CD4-positive, alpha-beta memory T cell (primary cell): ENCODE results near the gene TMEM203. TPM values are rescaled to one million over a fixed set of nuclear protein-coding genes. Genes with fewer than 3 reads are reported as not detected.

ENCODE experiments used
- CTCF ChIA-PET: fragments of 350-600 bp; sonication (Branson Sonifier 250); formaldehyde crosslinking; loops from one replicate; lab custom pipeline; 2021; ENCODE audit warnings: inconsistent platforms; ENCODE audit not compliant: partially characterized antibody; lab: Charles Lee
- POLR2A ChIA-PET: fragments of 350-600 bp; sonication (Branson Sonifier 250); formaldehyde crosslinking; loops from one replicate; lab custom pipeline; 2021; ENCODE audit not compliant: partially characterized antibody; lab: Charles Lee
- DNase-seq, 5 donors: peaks; one replicate each; pipeline versions ENCODE4 v3.0.0 to v3.0.0-alpha.2; 2020 to 2022; ENCODE audit warnings: mixed read lengths in 1 of 5
- H3K27ac ChIP-seq: one replicate; pipeline ENCODE4 v1.7.0; 2013; ENCODE audit warnings: low read depth, low read length
- H3K27me3 ChIP-seq: 2 replicates; pipeline ENCODE4 v1.7.0; 2013; ENCODE audit warnings: mild to moderate bottlenecking, low read length, moderate library complexity; ENCODE audit not compliant: insufficient read depth
- H3K36me3 ChIP-seq: 2 replicates; pipeline ENCODE4 v1.7.0; 2013; ENCODE audit warnings: mild to moderate bottlenecking, low read length, moderate library complexity; ENCODE audit not compliant: insufficient read depth
- H3K4me1 ChIP-seq: 2 replicates; pipeline ENCODE4 v1.7.0; 2013; ENCODE audit warnings: mild to moderate bottlenecking, low read length, moderate library complexity; ENCODE audit not compliant: insufficient read depth
- H3K4me3 ChIP-seq, 2 donors: one replicate each; pipeline ENCODE4 v1.7.0; 2013; ENCODE audit warnings: low read length in 2 of 2, mild to moderate bottlenecking in 1 of 2
- H3K9me3 ChIP-seq, 2 donors: one replicate each; pipeline ENCODE4 v1.7.0; 2013; ENCODE audit warnings: low read length in 2 of 2, control low read depth in 1 of 2; ENCODE audit not compliant: control insufficient read depth in 1 of 2
- H3K27ac Mint-ChIP-seq, 7 donors: one replicate each; pipeline ENCODE4 v1.8.0; 2020 to 2021; ENCODE audit warnings: mixed read lengths in 7 of 7, mild to moderate bottlenecking in 6 of 7, inconsistent platforms in 3 of 7, moderate library complexity in 3 of 7
- H3K27me3 Mint-ChIP-seq, 2 donors: one replicate each; pipeline ENCODE4 v1.8.0; 2020 to 2021; ENCODE audit warnings: mixed read lengths in 2 of 2
- H3K36me3 Mint-ChIP-seq, 2 donors: one replicate each; pipeline ENCODE4 v1.8.0; 2020 to 2021; ENCODE audit warnings: mixed read lengths in 2 of 2, inconsistent platforms in 1 of 2, mild to moderate bottlenecking in 1 of 2
- H3K4me1 Mint-ChIP-seq, 4 donors: one replicate each; pipeline ENCODE4 v1.8.0; 2020 to 2021; ENCODE audit warnings: mixed read lengths in 4 of 4, mild to moderate bottlenecking in 1 of 4
- H3K4me3 Mint-ChIP-seq, 8 donors: one replicate each; pipeline ENCODE4 v1.8.0; 2020 to 2021; ENCODE audit warnings: mixed read lengths in 8 of 8, mild to moderate bottlenecking in 7 of 8, moderate library complexity in 6 of 8, inconsistent platforms in 3 of 8
- H3K9me3 Mint-ChIP-seq, 8 donors: one replicate each; pipeline ENCODE4 v1.8.0; 2020 to 2021; ENCODE audit warnings: mixed read lengths in 8 of 8, mild to moderate bottlenecking in 5 of 8, inconsistent platforms in 3 of 8, moderate library complexity in 1 of 8
- intact Hi-C: fragments of 100-400 bp; cut with micrococcal nuclease; formaldehyde crosslinking; loops from one replicate; pipeline ENCODE4 v1.15.1; 2023
- polyA plus RNA-seq, 2 donors: library from polyadenylated mRNA; unstranded; fragments of 300-500 nt; fragmentation: Illumina TruSeq; gene quantifications; one replicate each; pipeline ENCODE4 v1.2.3, GENCODE V29; 2021
- total RNA-seq, 2 experiments: library from RNA; stranded (reverse); gene quantifications; one replicate each; pipeline ENCODE4 v1.2.3, GENCODE V29; 2021

TMEM203 gene
- total and polyA plus RNA-seq, 4 experiments from 2014 or later = 39.5 to 170 (median 86.0) TPM

DNA sequence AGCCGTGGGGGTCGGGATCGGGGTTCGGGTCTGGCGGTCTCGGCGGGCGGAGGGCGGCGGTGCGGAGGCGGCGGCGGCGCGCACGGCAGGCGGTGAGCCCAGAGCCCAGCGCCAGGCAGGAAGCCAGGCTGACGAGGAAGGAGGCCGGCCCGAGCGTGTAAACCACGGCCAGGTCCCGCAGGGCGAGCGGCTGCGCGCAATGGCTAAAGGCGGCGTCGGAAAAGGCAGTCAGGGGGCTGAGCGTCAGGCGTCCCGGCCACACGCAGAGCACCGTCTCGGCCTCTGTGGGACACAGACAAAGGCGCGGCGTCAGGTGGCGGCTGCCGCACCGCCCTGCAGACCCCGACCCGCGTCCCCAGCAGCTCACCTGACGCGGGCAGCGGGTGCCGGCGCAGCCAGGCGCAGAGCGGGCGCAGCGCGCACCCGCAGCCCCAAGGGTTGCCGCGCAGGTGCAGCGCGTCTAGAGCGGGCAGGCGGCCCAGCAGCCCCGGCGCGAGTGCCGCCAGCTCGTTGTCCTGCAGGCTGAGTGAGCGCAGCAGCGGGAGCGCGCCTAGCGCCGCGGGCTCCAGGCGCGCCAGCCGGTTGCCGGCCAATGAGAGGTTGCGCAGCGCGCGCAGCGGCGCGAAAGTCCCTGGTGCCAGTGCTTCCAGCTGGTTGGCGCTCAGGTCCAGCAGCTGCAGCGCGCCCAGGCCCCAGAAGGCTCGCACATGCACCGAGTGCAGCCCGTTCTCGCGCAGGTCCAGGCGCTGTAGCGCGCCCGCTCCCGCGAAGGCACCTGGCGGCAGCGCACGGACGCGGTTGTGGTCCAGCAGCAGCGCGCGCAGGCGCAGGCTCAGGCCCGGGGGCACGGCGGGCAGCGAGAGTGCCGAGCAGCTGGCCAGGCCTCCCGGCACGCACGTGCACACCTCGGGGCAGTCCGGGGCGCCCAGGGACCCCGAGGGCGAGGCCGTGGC lies 36.3 kb downstream of the TMEM203 start:
- Histone ChIP-seq H3K4me1 (no peaks in the 10 kb centered on the region), H3K36me3 (no peaks in the 10 kb centered on the region), H3K9me3 (no peaks in the 10 kb centered on the region), H3K4me3 (peak overlapping the region in 1 of 2 donors; percentile 14), H3K27ac (no peak overlapping the region), H3K27me3 (peaks cover 33% of the 10 kb centered on the region)
- intact Hi-C loops = no loop called here
- Mint-ChIP-seq H3K9me3 (no peaks in the 10 kb centered on the region), H3K4me1 (peaks cover 0 to 6% (median 3%) of the 10 kb centered on the region in 4 donors), H3K27ac (no peak overlapping the region), H3K36me3 (no peaks in the 10 kb centered on the region), H3K27me3 (peaks cover 14 to 16% of the 10 kb centered on the region in 2 donors), H3K4me3 (peak overlapping the region in 6 of 8 donors; percentile 43 to 79 (median 62))
- ChIA-PET CTCF (no interaction called here), POLR2A (no interaction called here)
- no peak for DNase-seq

- no peak overlapping the region for H3K27ac Mint-ChIP-seq
- no peaks in the 10 kb centered on the region for H3K36me3 Mint-ChIP-seq
- CTCF ChIA-PET = no interaction called here
- H3K9me3 ChIP-seq = no peaks in the 10 kb centered on the region
- H3K9me3 Mint-ChIP-seq = no peaks in the 10 kb centered on the region
- H3K4me1 Mint-ChIP-seq = peaks cover 0 to 5% (median 3%) of the 10 kb centered on the region in 4 donors
- H3K36me3 ChIP-seq = no peaks in the 10 kb centered on the region
- H3K27me3 Mint-ChIP-seq = peaks cover 16 to 17% of the 10 kb centered on the region in 2 donors
- no peaks in the 10 kb centered on the region for H3K4me1 ChIP-seq
- peaks cover 33% of the 10 kb centered on the region for H3K27me3 ChIP-seq
- no peak overlapping the region for H3K27ac ChIP-seq
- intact Hi-C loops = no loop called here
- peak overlapping the region in 4 of 8 donors; percentile 8 to 57 (median 56) for H3K4me3 Mint-ChIP-seq
- POLR2A ChIA-PET = interaction anchor here (1.2 kb wide), 1 partner anchor 32 kb away, joined by 3 read pairs; the partner anchor contains the start of gene TPRN
- H3K4me3 ChIP-seq = no peak overlapping the region
- no peak for DNase-seq
Measured at GRCh38 chr9:137168573-137168903, 36.9 kb downstream of the TMEM203 start.

DNA sequence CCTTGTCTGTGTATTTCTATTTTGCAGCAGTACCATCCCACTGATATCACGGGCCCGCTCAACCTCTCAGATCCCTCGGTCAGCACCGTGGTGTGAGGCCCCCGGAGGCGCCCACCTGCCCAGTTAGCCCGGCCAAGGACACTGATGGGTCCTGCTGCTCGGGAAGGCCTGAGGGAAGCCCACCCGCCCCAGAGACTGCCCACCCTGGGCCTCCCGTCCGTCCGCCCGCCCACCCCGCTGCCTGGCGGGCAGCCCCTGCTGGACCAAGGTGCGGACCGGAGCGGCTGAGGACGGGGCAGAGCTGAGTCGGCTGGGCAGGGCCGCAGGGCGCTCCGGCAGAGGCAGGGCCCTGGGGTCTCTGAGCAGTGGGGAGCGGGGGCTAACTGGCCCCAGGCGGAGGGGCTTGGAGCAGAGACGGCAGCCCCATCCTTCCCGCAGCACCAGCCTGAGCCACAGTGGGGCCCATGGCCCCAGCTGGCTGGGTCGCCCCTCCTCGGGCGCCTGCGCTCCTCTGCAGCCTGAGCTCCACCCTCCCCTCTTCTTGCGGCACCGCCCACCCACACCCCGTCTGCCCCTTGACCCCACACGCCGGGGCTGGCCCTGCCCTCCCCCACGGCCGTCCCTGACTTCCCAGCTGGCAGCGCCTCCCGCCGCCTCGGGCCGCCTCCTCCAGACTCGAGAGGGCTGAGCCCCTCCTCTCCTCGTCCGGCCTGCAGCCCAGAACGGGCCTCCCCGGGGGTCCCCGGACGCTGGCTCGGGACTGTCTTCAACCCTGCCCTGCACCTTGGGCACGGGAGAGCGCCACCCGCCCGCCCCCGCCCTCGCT lies 37.5 kb downstream of the TMEM203 start:
- no peaks in the 10 kb centered on the region for H3K36me3 ChIP-seq
- Mint-ChIP-seq H3K4me3 (peak overlapping the region in 2 of 8 donors; percentile 21 to 66), H3K9me3 (no peaks in the 10 kb centered on the region), H3K27ac (no peak overlapping the region), H3K36me3 (no peaks in the 10 kb centered on the region), H3K27me3 (peaks cover 17 to 18% of the 10 kb centered on the region in 2 donors), H3K4me1 (peaks cover 0 to 4% (median under 1%) of the 10 kb centered on the region in 4 donors)
- intact Hi-C loops = no loop called here
- DNase-seq = no peak
- no peak overlapping the region for H3K4me3 ChIP-seq
- H3K27ac ChIP-seq = no peak overlapping the region
- CTCF ChIA-PET = no interaction called here
- POLR2A ChIA-PET = interaction anchor here (0.8 to 1.2 kb wide), 2 partner anchors 33 to 81 kb away, joined by 3 read pairs; partner anchors contain the start of genes MAN1B1 and TPRN
- peaks cover 33% of the 10 kb centered on the region for H3K27me3 ChIP-seq
- H3K4me1 ChIP-seq = no peaks in the 10 kb centered on the region
- H3K9me3 ChIP-seq = no peaks in the 10 kb centered on the region

DNA sequence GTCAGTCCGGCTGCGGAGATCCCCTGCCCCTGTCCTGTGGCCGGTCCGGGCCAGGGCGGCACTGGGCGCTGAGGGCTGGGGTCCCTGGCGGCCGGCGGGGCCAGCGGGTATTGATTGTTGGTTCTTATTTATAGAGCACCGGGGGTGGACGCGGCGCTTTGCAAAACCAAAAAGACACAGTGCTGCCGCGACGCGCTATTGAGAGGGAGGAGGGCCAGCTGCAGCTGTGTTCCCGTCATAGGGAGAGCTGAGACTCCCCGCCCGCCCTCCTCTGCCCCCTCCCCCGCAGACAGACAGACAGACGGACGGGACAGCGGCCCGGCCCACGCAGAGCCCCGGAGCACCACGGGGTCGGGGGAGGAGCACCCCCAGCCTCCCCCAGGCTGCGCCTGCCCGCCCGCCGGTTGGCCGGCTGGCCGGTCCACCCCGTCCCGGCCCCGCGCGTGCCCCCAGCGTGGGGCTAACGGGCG lies 38.1 kb downstream of the TMEM203 start:
- H3K36me3 ChIP-seq = no peaks in the 10 kb centered on the region
- H3K4me3 Mint-ChIP-seq = no peak overlapping the region
- no peak overlapping the region for H3K27ac ChIP-seq
- peaks cover 18 to 19% of the 10 kb centered on the region in 2 donors for H3K27me3 Mint-ChIP-seq
- H3K4me1 ChIP-seq = no peaks in the 10 kb centered on the region
- H3K27me3 ChIP-seq = peaks cover 33% of the 10 kb centered on the region
- H3K4me1 Mint-ChIP-seq = peaks cover 0 to 4% (median under 1%) of the 10 kb centered on the region in 4 donors
- no peaks in the 10 kb centered on the region for H3K9me3 Mint-ChIP-seq
- no peaks in the 10 kb centered on the region for H3K36me3 Mint-ChIP-seq
- no peaks in the 10 kb centered on the region for H3K9me3 ChIP-seq
- intact Hi-C loops = no loop called here
- no peak for DNase-seq
- POLR2A ChIA-PET = interaction anchor here (1.2 kb wide), 1 partner anchor 34 kb away, joined by 3 read pairs; the partner anchor contains the start of gene TPRN
- CTCF ChIA-PET = no interaction called here
- no peak overlapping the region for H3K4me3 ChIP-seq
- H3K27ac Mint-ChIP-seq = no peak overlapping the region

DNA sequence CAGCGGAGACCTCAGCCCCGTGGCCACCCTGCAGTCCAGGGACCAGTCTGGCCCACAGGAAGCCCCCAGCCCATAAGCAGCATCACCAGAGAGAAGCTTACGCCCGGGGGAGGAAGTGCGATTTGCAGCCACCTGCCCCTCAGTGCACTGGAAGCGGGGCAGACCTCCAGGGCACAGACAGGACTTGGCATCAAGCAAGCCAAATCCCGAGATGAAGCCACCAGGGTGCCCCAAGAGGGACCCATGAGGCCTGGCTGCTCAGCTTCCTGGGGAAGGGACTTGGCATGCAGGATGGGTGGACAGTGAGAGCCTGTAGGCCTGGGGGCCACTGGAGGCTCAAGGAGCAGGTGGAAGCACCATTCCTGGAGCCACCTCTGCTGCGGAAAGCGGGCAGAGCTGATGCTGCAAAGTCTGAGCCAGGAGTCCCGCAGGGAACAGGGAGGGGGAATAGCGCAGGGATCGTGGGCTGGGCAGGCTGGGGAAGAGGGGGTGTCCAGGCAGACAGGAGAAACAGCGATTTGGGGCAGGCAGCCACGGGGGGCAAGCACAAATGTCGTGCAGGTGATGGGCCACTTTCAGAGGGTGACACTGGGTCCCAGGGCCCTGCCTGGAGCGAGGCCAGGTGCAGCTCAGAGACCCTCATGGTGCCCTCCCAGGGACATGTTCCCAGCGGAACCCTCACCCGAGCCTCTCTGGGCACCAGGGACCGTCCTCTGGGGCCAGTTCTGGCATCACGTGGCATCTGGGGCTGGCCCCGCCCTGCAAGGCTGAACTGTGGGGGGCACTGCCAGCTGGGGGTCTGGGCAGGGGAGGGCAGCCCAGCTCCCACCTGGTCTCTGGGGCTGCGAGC lies 38.8 kb downstream of the TMEM203 start:
- intact Hi-C loops = no loop called here
- peak overlapping the region in 4 of 8 donors; percentile 17 to 52 (median 40) for H3K4me3 Mint-ChIP-seq
- no peaks in the 10 kb centered on the region for H3K36me3 ChIP-seq
- ChIA-PET CTCF (no interaction called here), POLR2A (no interaction called here)
- H3K27me3 Mint-ChIP-seq = peaks cover 18 to 19% of the 10 kb centered on the region in 2 donors
- no peaks in the 10 kb centered on the region for H3K9me3 Mint-ChIP-seq
- no peaks in the 10 kb centered on the region for H3K9me3 ChIP-seq
- H3K36me3 Mint-ChIP-seq = no peaks in the 10 kb centered on the region
- H3K27ac Mint-ChIP-seq = peak overlapping the region in 1 of 7 donors; percentile 21
- H3K4me3 ChIP-seq = no peak overlapping the region
- no peak overlapping the region for H3K27ac ChIP-seq
- DNase-seq = no peak
- H3K27me3 ChIP-seq = peaks cover 29% of the 10 kb centered on the region
- H3K4me1 Mint-ChIP-seq = peaks cover 0 to 4% (median under 1%) of the 10 kb centered on the region in 4 donors
- H3K4me1 ChIP-seq = no peaks in the 10 kb centered on the region

- H3K27me3 ChIP-seq = peaks cover 18% of the 10 kb centered on the region
- no peaks in the 10 kb centered on the region for H3K4me1 ChIP-seq
- no peak overlapping the region for H3K27ac Mint-ChIP-seq
- CTCF ChIA-PET = no interaction called here
- intact Hi-C loops = no loop called here
- H3K4me1 Mint-ChIP-seq = peaks cover 0 to 4% (median under 1%) of the 10 kb centered on the region in 4 donors
- H3K27ac ChIP-seq = no peak overlapping the region
- no peak for DNase-seq
- H3K4me3 ChIP-seq = no peak overlapping the region
- H3K36me3 Mint-ChIP-seq = no peaks in the 10 kb centered on the region
- no peaks in the 10 kb centered on the region for H3K9me3 Mint-ChIP-seq
- POLR2A ChIA-PET = no interaction called here
- H3K36me3 ChIP-seq = no peaks in the 10 kb centered on the region
- no peaks in the 10 kb centered on the region for H3K9me3 ChIP-seq
- H3K4me3 Mint-ChIP-seq = no peak overlapping the region
- peaks cover 14 to 18% of the 10 kb centered on the region in 2 donors for H3K27me3 Mint-ChIP-seq
Measured at GRCh38 chr9:137165250-137165836, 40.1 kb downstream of the TMEM203 start.
